Liver (tissue), 9 donors: ENCODE results near the gene IQUB. TPM values are rescaled to one million over a fixed set of nuclear protein-coding genes. Genes with fewer than 3 reads are reported as not detected.
"Not testable (repeated sequence)": the region's sequence is repeated elsewhere in the genome, so short reads cannot be mapped to it uniquely, and the experiment has no call there.

Experiments used
- DNase-seq: peaks from one replicate; pipeline ENCODE4 v3.0.0-alpha.2; 2017; ENCODE audit warnings: low spot score
- H3K27ac ChIP-seq, 2 donors: one replicate each; pipeline ENCODE4 v1.7.0; 2013; ENCODE audit warnings: inconsistent platforms in 2 of 2, low read length in 2 of 2, control low read depth in 1 of 2, low read depth in 1 of 2, mild to moderate bottlenecking in 1 of 2
- H3K27me3 ChIP-seq, 4 donors: one replicate each; pipeline versions ENCODE4 v1.6.1 to v1.7.0; 2013; ENCODE audit warnings: low read length in 3 of 4, inconsistent platforms in 1 of 4, mild to moderate bottlenecking in 1 of 4, moderate library complexity in 1 of 4; ENCODE audit not compliant: control insufficient read depth in 4 of 4, insufficient read depth in 4 of 4
- H3K36me3 ChIP-seq, 4 donors: one replicate each; pipeline versions ENCODE4 v1.6.1 to v1.7.0; 2013; ENCODE audit warnings: low read length in 3 of 4, mild to moderate bottlenecking in 3 of 4, low read depth in 1 of 4, moderate library complexity in 1 of 4; ENCODE audit not compliant: control insufficient read depth in 4 of 4, insufficient read depth in 3 of 4
- H3K4me1 ChIP-seq, 4 donors: one replicate each; pipeline versions ENCODE4 v1.6.1 to v1.7.0; 2013; ENCODE audit warnings: low read length in 3 of 4, mild to moderate bottlenecking in 3 of 4, moderate library complexity in 1 of 4; ENCODE audit not compliant: control insufficient read depth in 4 of 4, insufficient read depth in 4 of 4
- H3K4me3 ChIP-seq, 3 donors: one replicate each; pipeline versions ENCODE4 v1.6.1 to v1.7.0; 2013; ENCODE audit warnings: low read length in 3 of 3, control low read depth in 1 of 3, low read depth in 1 of 3, mild to moderate bottlenecking in 1 of 3
- H3K9ac ChIP-seq, 2 donors: one replicate each; pipeline ENCODE4 v1.7.0; 2013; ENCODE audit warnings: low read length in 2 of 2, mild to moderate bottlenecking in 2 of 2, moderate library complexity in 2 of 2, control low read depth in 1 of 2, low read depth in 1 of 2
- H3K9me3 ChIP-seq, 4 donors: one replicate each; pipeline versions ENCODE4 v1.6.1 to v1.7.0; 2013; ENCODE audit warnings: low read length in 3 of 4; ENCODE audit not compliant: control insufficient read depth in 4 of 4
- EGR1 ChIP-seq, 2 donors: IDR thresholded peaks; 2 replicates each; pipeline ENCODE4 v1.6.1; 2016 to 2018; ENCODE audit warnings: antibody characterized with exemption in 2 of 2, low read depth in 2 of 2
- FOXA1 ChIP-seq: IDR thresholded peaks from 2 replicates; pipeline ENCODE4 v1.6.1; 2016; ENCODE audit warnings: antibody characterized with exemption
- FOXA2 ChIP-seq: IDR thresholded peaks from 2 replicates; pipeline ENCODE4 v1.6.1; 2016; ENCODE audit warnings: antibody characterized with exemption
- GABPA ChIP-seq, 2 donors: IDR thresholded peaks in 1 of 2; conservative IDR thresholded peaks in 1 of 2; 2 replicates each; pipeline ENCODE4 v1.6.1; 2016; ENCODE audit warnings: antibody characterized with exemption in 2 of 2, mild to moderate bottlenecking in 1 of 2, moderate library complexity in 1 of 2
- HNF4G ChIP-seq: IDR thresholded peaks from 2 replicates; pipeline ENCODE4 v1.6.1; 2016; ENCODE audit warnings: antibody characterized with exemption
- JUND ChIP-seq, 2 donors: IDR thresholded peaks; 2 replicates each; pipeline ENCODE4 v1.6.1; 2016; ENCODE audit warnings: antibody characterized with exemption in 2 of 2
- NR2F2 ChIP-seq: IDR thresholded peaks from 2 replicates; pipeline ENCODE4 v1.6.1; 2016; ENCODE audit warnings: antibody characterized with exemption
- RAD21 ChIP-seq, 2 donors: IDR thresholded peaks; 2 replicates each; pipeline ENCODE4 v1.6.1; 2016; ENCODE audit warnings: antibody characterized with exemption in 2 of 2, mild to moderate bottlenecking in 2 of 2
- RXRA ChIP-seq, 2 donors: IDR thresholded peaks; 2 replicates each; pipeline ENCODE4 v1.6.1; 2017 to 2018; ENCODE audit warnings: antibody characterized with exemption in 2 of 2, mild to moderate bottlenecking in 1 of 2
- TAF1 ChIP-seq: conservative IDR thresholded peaks from 2 replicates; pipeline ENCODE4 v1.6.1; 2016; ENCODE audit warnings: antibody characterized with exemption, mild to moderate bottlenecking
- YY1 ChIP-seq: IDR thresholded peaks from 2 replicates; pipeline ENCODE4 v1.6.1; 2016; ENCODE audit warnings: antibody characterized with exemption, mild to moderate bottlenecking
- WGBS: extraction: QIAGEN DNeasy Blood & Tissue Kit; methylation state at CpG from one replicate; pipeline ENCODE4 v1.1.7; 2013; 5-methylcytosine and 5-hydroxymethylcytosine counted together
- polyA plus RNA-seq, 2 donors: library from polyadenylated mRNA; stranded (reverse) in 1 of 2; unstranded in 1 of 2; fragments of 200-250 nt in 1 of 2; fragments of >200 nt in 1 of 2; fragmentation: Nextera tagmentation in 1 of 2; extraction: Ambion mirVana in 1 of 2; gene quantifications; one replicate each; pipeline versions ENCODE4 v1.2.1 to v1.2.3, GENCODE V29; 2013 to 2015
- total RNA-seq, 2 donors: library from RNA; depleted of rRNA; stranded (reverse); fragments of >200 nt; gene quantifications; one replicate each; pipeline ENCODE4 v1.2.3, GENCODE V29; 2014
- TF ChIP-seq, protein P1 (sequence below): IDR thresholded peaks from 2 replicates; pipeline ENCODE4 v1.6.1; 2016; ENCODE audit warnings: antibody characterized with exemption
- TF ChIP-seq, protein P2 (sequence below): IDR thresholded peaks from 2 replicates; pipeline ENCODE4 v1.6.1; 2016; ENCODE audit warnings: antibody characterized with exemption
- TF ChIP-seq, protein P3 (sequence below): IDR thresholded peaks from 2 replicates; pipeline ENCODE4 v1.6.1; 2016; ENCODE audit warnings: antibody characterized with exemption
- TF ChIP-seq, protein P4 (sequence below): IDR thresholded peaks from 2 replicates; pipeline ENCODE4 v1.6.1; 2016; ENCODE audit warnings: antibody characterized with exemption, mild to moderate bottlenecking
- TF ChIP-seq, protein P5 (sequence below): fragments of 150-350 bp; IDR thresholded peaks from 2 replicates; pipeline ENCODE4 v1.5.1; 2017; ENCODE audit warnings: improper control_type of control experiment, low read depth, low read length; ENCODE audit not compliant: missing input control
- donor health status: healthy.
- donor health status: healthy.
- donor health status: healthy.
- donor health status: healthy.
- donor health status: healthy.

IQUB gene
- total and polyA plus RNA-seq, 4 donors, result 0.03 to 0.25 (median 0.09) TPM

DNA sequence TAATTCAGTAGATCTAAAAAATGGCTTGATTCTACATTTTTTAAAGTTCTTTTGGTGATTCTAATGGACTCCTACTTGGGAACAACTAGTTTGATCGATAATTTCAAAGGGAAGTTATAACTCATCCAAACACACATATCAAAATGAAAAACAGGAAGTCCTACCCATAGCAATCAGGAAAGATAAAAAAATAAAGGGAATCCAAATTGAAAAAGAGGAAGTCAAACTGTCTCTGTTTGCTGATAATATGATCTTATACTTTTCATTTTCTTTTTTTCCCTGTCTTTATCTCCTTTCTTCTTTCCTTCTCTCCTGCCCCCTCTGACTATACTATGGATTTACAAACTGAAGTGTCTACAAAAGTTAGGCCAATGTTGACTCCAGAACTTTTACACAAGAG lies 118.8 kb downstream of the IQUB start (continued):
- TF ChIP-seq, protein P1, sequence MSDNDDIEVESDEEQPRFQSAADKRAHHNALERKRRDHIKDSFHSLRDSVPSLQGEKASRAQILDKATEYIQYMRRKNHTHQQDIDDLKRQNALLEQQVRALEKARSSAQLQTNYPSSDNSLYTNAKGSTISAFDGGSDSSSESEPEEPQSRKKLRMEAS, result no peak
- TF ChIP-seq JUND (IDR thresholded peaks at IDR 0.05), result no peak
- TF ChIP-seq EGR1 (IDR thresholded peaks at IDR 0.05; ENCODE audit: low read depth in 2 of 2), result no peak
- TF ChIP-seq RXRA (IDR thresholded peaks at IDR 0.05), result no peak
- TF ChIP-seq GABPA (IDR thresholded peaks at IDR 0.05 in 1 of 2, conservative IDR thresholded peaks at IDR 0.05 in 1 of 2), result no peak

DNA sequence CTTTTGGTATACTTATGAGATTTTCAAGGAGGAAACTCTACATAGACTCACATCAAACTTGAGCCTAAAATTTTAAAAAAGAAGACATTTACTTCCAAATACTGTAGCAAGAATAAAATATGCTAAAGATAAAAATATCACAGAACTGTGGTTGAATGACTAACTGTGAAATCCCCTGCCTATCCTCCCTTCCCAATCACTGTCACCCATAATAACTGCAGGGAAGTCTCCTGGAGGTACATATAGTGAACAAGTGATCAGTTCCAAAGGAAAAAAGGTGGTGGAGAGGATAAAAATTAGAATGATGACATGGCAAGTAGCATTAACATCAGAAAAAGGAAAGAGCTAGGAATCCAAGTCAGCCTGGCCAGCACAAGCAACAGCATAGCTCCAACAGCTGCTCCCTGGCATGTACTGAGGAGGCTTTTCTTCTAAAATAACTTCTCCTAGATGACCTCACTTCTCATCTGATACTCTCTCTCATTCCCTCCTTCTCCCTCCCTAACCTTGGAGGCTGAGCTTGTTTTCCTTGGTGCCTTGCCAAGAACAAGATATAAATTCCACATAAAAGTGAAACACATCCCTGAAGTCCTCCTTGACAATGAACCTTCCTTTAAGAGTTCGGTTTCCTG lies 124.0 kb downstream of the IQUB start:
- no peak for DNase-seq
- Histone ChIP-seq H3K9ac (no peak overlapping the region), H3K9me3 (peaks cover 0 to 2% (median 0%) of the 10 kb centered on the region in 4 donors), H3K27me3 (peaks cover 0 to 5% (median 0%) of the 10 kb centered on the region in 4 donors), H3K36me3 (no peaks in the 10 kb centered on the region), H3K27ac (no peak overlapping the region), H3K4me1 (no peaks in the 10 kb centered on the region), H3K4me3 (no peak overlapping the region)
- WGBS, result 58% methylated on average over 1 of the region's 1 CpG
- TF ChIP-seq FOXA1, result no peak
- TF ChIP-seq TAF1, result no peak
- TF ChIP-seq YY1, result no peak
- TF ChIP-seq, protein P2, sequence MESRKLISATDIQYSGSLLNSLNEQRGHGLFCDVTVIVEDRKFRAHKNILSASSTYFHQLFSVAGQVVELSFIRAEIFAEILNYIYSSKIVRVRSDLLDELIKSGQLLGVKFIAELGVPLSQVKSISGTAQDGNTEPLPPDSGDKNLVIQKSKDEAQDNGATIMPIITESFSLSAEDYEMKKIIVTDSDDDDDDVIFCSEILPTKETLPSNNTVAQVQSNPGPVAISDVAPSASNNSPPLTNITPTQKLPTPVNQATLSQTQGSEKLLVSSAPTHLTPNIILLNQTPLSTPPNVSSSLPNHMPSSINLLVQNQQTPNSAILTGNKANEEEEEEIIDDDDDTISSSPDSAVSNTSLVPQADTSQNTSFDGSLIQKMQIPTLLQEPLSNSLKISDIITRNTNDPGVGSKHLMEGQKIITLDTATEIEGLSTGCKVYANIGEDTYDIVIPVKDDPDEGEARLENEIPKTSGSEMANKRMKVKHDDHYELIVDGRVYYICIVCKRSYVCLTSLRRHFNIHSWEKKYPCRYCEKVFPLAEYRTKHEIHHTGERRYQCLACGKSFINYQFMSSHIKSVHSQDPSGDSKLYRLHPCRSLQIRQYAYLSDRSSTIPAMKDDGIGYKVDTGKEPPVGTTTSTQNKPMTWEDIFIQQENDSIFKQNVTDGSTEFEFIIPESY, result no peak
- TF ChIP-seq HNF4G, result no peak
- no peak for TF ChIP-seq FOXA2
- TF ChIP-seq, protein P3, sequence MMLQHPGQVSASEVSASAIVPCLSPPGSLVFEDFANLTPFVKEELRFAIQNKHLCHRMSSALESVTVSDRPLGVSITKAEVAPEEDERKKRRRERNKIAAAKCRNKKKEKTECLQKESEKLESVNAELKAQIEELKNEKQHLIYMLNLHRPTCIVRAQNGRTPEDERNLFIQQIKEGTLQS, result no peak
- no peak for TF ChIP-seq RXRA (IDR thresholded peaks at IDR 0.05)
- no peak for TF ChIP-seq JUND (IDR thresholded peaks at IDR 0.05)
- TF ChIP-seq, protein P4, sequence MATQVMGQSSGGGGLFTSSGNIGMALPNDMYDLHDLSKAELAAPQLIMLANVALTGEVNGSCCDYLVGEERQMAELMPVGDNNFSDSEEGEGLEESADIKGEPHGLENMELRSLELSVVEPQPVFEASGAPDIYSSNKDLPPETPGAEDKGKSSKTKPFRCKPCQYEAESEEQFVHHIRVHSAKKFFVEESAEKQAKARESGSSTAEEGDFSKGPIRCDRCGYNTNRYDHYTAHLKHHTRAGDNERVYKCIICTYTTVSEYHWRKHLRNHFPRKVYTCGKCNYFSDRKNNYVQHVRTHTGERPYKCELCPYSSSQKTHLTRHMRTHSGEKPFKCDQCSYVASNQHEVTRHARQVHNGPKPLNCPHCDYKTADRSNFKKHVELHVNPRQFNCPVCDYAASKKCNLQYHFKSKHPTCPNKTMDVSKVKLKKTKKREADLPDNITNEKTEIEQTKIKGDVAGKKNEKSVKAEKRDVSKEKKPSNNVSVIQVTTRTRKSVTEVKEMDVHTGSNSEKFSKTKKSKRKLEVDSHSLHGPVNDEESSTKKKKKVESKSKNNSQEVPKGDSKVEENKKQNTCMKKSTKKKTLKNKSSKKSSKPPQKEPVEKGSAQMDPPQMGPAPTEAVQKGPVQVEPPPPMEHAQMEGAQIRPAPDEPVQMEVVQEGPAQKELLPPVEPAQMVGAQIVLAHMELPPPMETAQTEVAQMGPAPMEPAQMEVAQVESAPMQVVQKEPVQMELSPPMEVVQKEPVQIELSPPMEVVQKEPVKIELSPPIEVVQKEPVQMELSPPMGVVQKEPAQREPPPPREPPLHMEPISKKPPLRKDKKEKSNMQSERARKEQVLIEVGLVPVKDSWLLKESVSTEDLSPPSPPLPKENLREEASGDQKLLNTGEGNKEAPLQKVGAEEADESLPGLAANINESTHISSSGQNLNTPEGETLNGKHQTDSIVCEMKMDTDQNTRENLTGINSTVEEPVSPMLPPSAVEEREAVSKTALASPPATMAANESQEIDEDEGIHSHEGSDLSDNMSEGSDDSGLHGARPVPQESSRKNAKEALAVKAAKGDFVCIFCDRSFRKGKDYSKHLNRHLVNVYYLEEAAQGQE, result no peak
- TF ChIP-seq, protein P5, sequence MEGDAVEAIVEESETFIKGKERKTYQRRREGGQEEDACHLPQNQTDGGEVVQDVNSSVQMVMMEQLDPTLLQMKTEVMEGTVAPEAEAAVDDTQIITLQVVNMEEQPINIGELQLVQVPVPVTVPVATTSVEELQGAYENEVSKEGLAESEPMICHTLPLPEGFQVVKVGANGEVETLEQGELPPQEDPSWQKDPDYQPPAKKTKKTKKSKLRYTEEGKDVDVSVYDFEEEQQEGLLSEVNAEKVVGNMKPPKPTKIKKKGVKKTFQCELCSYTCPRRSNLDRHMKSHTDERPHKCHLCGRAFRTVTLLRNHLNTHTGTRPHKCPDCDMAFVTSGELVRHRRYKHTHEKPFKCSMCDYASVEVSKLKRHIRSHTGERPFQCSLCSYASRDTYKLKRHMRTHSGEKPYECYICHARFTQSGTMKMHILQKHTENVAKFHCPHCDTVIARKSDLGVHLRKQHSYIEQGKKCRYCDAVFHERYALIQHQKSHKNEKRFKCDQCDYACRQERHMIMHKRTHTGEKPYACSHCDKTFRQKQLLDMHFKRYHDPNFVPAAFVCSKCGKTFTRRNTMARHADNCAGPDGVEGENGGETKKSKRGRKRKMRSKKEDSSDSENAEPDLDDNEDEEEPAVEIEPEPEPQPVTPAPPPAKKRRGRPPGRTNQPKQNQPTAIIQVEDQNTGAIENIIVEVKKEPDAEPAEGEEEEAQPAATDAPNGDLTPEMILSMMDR, result no peak
- TF ChIP-seq RAD21 (IDR thresholded peaks at IDR 0.05), result no peak
- no peak for TF ChIP-seq GABPA (IDR thresholded peaks at IDR 0.05 in 1 of 2, conservative IDR thresholded peaks at IDR 0.05 in 1 of 2)
- TF ChIP-seq NR2F2, result no peak

DNA sequence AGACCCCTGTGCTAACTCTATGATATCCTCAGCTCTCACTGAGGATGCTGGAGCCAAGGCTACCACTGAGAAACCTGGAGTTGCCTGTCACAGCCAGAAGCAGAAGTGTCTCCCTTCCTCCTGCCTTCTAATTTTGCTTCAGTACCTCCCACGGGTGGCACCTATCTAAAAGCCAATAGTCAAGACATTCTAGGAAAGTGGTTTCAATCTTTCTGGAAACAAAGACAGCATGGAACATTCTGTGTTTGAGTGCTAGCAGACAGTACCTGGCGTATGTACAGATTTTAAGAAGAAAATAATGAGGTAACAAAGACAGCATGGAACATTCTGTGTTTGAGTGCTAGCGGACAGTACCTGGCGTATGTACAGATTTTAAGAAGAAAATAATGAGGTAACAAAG lies 126.4 kb downstream of the IQUB start:
- not testable (repeated sequence) for H3K4me3 ChIP-seq, H3K9ac ChIP-seq, H3K9me3 ChIP-seq, H3K36me3 ChIP-seq, H3K27me3 ChIP-seq, H3K4me1 ChIP-seq, DNase-seq, H3K27ac ChIP-seq
- WGBS, result 83% methylated on average over 4 of the region's 4 CpGs
